Sigmoid colon (tissue), 7 donors: ENCODE data around the gene PSD. TPM values are rescaled to one million over a fixed set of nuclear protein-coding genes. Genes with fewer than 3 reads are reported as not detected.
A peak's percentile ranks its signal among the peaks of the same experiment; 100 is the strongest.

ENCODE experiments used
- DNase-seq: peaks from one replicate; pipeline ENCODE4 v3.0.0-alpha.2; 2019
- H3K27ac ChIP-seq, 4 donors: fragments of 200-600 bp; sonication (generic); one replicate each; pipeline ENCODE4 v1.5.1; 2016 to 2019; ENCODE audit warnings: mild to moderate bottlenecking in 1 of 4
- H3K27me3 ChIP-seq, 3 donors: fragments of 200-600 bp; sonication (generic); one replicate each; pipeline ENCODE4 v1.5.1; 2019; ENCODE audit warnings: mild to moderate bottlenecking in 1 of 3
- H3K36me3 ChIP-seq, 4 donors: fragments of 200-600 bp; sonication (generic); one replicate each; pipeline ENCODE4 v1.5.1; 2016 to 2019
- H3K4me1 ChIP-seq, 4 donors: fragments of 200-600 bp; sonication (generic); one replicate each; pipeline ENCODE4 v1.5.1; 2017 to 2019
- H3K4me3 ChIP-seq, 4 donors: fragments of 200-600 bp; sonication (generic); one replicate each; pipeline ENCODE4 v1.5.1; 2017 to 2019; ENCODE audit warnings: mild to moderate bottlenecking in 2 of 4, moderate library complexity in 1 of 4
- H3K9me3 ChIP-seq, 4 donors: fragments of 200-600 bp in 3 of 4; sonication (generic) in 3 of 4; one replicate each; pipeline versions ENCODE4 v1.5.1 to v1.6.1; 2013 to 2019
- EP300 ChIP-seq, 4 donors: sonication (generic); formaldehyde crosslinking; IDR thresholded peaks; one replicate each; pipeline ENCODE4 v1.6.1; 2017; ENCODE audit warnings: antibody characterized with exemption in 4 of 4
- POLR2A ChIP-seq, 2 donors: fragments of 450-650 bp; IDR thresholded peaks; one replicate each; pipeline ENCODE4 v1.6.1; 2016; ENCODE audit warnings: antibody characterized with exemption in 2 of 2, mild to moderate bottlenecking in 2 of 2, moderate library complexity in 2 of 2
- POLR2AphosphoS5 ChIP-seq, 4 donors: sonication (generic); formaldehyde crosslinking; IDR thresholded peaks; one replicate each; pipeline ENCODE4 v1.6.1; 2017; ENCODE audit warnings: antibody characterized with exemption in 4 of 4
- WGBS, 2 donors: extraction: QIAGEN DNeasy Blood & Tissue Kit; methylation state at CpG; one replicate each; pipeline ENCODE4 v1.1.7; 2013; 5-methylcytosine and 5-hydroxymethylcytosine counted together
- intact Hi-C: fragments of 100-400 bp; cut with DNase I; formaldehyde crosslinking; loops from one replicate; pipeline ENCODE4 v1.15.1; 2023
- polyA plus RNA-seq, 3 donors: library from polyadenylated mRNA; stranded (reverse); fragments of 200-250 nt; gene quantifications; one replicate each; pipeline ENCODE4 v1.2.3, GENCODE V29; 2013
- total RNA-seq, 4 donors: library from RNA; depleted of rRNA; stranded (reverse); fragments of >200 nt; gene quantifications; one replicate each; pipeline ENCODE4 v1.1.0, GENCODE V29; 2016
- TF ChIP-seq, protein P1 (sequence below), 4 experiments: fragments of 450-650 bp in 3 of 4; fragments of 200-600 bp in 1 of 4; IDR thresholded peaks; one replicate each; pipeline ENCODE4 v1.5.1; 2016 to 2019; ENCODE audit warnings: antibody characterized with exemption in 4 of 4, mild to moderate bottlenecking in 3 of 4, moderate library complexity in 2 of 4
- donor health status: healthy with polysubstance abuse.
- donor health status: Bipolar disorder and iron deficiency.
- donor health status: healthy.

PSD gene
- total and polyA plus RNA-seq, 7 donors: 0.69 to 449 (median 343) TPM

DNA sequence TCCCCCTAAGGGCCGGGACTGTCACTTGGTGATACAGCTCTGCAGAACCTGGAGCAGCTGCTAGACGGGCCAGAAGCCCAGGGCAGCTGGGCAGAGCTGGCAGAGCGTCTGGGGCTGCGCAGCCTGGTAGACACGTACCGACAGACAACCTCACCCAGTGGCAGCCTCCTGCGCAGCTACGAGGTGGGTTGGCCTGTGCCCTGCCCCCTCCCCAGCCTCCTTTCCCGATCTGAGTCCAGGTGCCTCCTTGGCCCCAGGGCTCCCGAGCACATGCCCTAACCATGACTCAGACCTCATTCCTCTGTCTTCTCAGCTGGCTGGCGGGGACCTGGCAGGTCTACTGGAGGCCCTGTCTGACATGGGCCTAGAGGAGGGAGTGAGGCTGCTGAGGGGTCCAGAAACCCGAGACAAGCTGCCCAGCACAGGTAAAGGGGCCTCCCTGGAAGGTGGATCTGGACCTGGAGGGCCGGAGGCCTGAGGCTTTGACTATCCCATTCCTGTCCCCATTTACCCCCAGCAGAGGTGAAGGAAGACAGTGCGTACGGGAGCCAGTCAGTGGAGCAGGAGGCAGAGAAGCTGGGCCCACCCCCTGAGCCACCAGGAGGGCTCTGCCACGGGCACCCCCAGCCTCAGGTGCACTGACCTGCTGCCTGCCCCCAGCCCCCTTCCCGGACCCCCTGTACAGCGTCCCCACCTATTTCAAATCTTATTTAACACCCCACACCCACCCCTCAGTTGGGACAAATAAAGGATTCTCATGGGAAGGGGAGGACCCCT is 16.7 kb downstream of the PSD start:
- Histone ChIP-seq H3K9me3 (no peaks in the 10 kb centered on the region), H3K27ac (peak overlapping the region; percentile 95 to 99 (median 98)), H3K4me3 (no peak overlapping the region), H3K36me3 (peaks cover 34 to 64% (median 45%) of the 10 kb centered on the region in 4 donors), H3K27me3 (no peaks in the 10 kb centered on the region), H3K4me1 (peaks cover 0 to 98% (median 88%) of the 10 kb centered on the region in 4 donors)
- 89 to 91% methylated on average over 18 of the region's 18 CpGs for WGBS, 2 donors
- intact Hi-C loops: no loop called here
- DNase-seq: peak; percentile 89
- TF ChIP-seq POLR2AphosphoS5 (IDR thresholded peaks at IDR 0.05) (peak; percentile 52 to 71 (median 60)), POLR2A (IDR thresholded peaks at IDR 0.05) (no peak), EP300 (IDR thresholded peaks at IDR 0.05) (peak in 2 of 4 donors; percentile 41 to 79)
- TF ChIP-seq, protein P1, sequence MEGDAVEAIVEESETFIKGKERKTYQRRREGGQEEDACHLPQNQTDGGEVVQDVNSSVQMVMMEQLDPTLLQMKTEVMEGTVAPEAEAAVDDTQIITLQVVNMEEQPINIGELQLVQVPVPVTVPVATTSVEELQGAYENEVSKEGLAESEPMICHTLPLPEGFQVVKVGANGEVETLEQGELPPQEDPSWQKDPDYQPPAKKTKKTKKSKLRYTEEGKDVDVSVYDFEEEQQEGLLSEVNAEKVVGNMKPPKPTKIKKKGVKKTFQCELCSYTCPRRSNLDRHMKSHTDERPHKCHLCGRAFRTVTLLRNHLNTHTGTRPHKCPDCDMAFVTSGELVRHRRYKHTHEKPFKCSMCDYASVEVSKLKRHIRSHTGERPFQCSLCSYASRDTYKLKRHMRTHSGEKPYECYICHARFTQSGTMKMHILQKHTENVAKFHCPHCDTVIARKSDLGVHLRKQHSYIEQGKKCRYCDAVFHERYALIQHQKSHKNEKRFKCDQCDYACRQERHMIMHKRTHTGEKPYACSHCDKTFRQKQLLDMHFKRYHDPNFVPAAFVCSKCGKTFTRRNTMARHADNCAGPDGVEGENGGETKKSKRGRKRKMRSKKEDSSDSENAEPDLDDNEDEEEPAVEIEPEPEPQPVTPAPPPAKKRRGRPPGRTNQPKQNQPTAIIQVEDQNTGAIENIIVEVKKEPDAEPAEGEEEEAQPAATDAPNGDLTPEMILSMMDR (IDR thresholded peaks at IDR 0.05): no peak

DNA sequence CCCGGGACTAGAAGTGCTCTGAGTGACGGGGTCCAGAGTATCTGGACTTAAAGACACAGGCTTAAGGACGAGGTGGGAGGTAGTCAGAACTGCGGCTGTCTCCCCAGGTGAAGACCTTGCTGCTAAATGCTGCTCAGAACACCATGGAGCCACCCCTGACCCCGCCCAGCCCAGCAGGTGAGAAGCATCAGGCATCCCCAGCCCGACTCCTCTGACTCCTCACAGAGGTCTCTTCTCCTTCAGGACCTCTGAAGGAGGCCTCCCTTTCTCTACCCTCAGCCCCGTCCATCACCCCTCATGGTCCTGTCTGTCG is 17.3 kb downstream of the PSD start:
- intact Hi-C loops: no loop called here
- DNase-seq: peak; percentile 71
- H3K27ac ChIP-seq: peak overlapping the region; percentile 95 to 99 (median 98)
- peaks cover 0 to 98% (median 92%) of the 10 kb centered on the region in 4 donors for H3K4me1 ChIP-seq
- TF ChIP-seq, protein P1 (IDR thresholded peaks at IDR 0.05): no peak
- TF ChIP-seq EP300 (IDR thresholded peaks at IDR 0.05) (no peak), POLR2A (IDR thresholded peaks at IDR 0.05) (no peak), POLR2AphosphoS5 (IDR thresholded peaks at IDR 0.05) (no peak)
- H3K4me3 ChIP-seq: no peak overlapping the region
- no peaks in the 10 kb centered on the region for H3K27me3 ChIP-seq
- WGBS, 2 donors: 91 to 92% methylated on average over 8 of the region's 8 CpGs
- peaks cover 34 to 64% (median 45%) of the 10 kb centered on the region in 4 donors for H3K36me3 ChIP-seq
- no peaks in the 10 kb centered on the region for H3K9me3 ChIP-seq

DNA sequence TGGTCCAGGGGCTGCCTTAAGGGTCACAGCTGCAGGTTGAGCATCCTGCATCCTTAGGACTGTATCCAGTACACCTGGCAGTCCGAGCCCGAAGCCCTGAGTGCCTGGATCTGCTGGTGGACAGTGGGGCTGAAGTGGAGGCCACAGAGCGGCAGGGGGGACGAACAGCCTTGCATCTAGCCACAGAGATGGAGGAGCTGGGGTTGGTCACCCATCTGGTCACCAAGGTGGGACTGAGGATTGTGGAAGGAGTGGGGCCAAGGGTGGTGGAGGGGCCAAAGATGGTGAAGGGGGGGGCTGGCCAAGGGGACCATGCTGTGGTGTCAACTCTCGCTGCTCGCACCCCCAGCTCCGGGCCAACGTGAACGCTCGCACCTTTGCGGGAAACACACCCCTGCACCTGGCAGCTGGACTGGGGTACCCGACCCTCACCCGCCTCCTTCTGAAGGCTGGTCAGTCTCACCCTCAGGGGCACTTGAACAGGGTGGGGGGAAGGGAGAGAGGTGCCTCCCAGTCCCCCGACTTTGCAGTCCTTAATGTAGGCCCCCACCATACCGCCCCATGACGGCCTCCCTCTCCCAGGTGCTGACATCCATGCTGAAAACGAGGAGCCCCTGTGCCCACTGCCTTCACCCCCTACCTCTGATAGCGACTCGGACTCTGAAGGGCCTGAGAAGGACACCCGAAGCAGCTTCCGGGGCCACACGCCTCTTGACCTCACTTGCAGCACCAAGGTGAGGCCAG is 17.8 kb downstream of the PSD start:
- DNase-seq: peak; percentile 64
- Histone ChIP-seq H3K9me3 (no peaks in the 10 kb centered on the region), H3K27me3 (no peaks in the 10 kb centered on the region), H3K4me3 (no peak overlapping the region), H3K36me3 (peaks cover 34 to 64% (median 45%) of the 10 kb centered on the region in 4 donors), H3K4me1 (peaks cover 0 to 98% (median 92%) of the 10 kb centered on the region in 4 donors), H3K27ac (peak overlapping the region; percentile 95 to 99 (median 98))
- intact Hi-C loops: no loop called here
- TF ChIP-seq, protein P1 (IDR thresholded peaks at IDR 0.05): no peak
- TF ChIP-seq POLR2AphosphoS5 (IDR thresholded peaks at IDR 0.05): peak in 1 of 4 donors; percentile 17
- WGBS, 2 donors: 93 to 95% methylated on average over 22 of the region's 22 CpGs

DNA sequence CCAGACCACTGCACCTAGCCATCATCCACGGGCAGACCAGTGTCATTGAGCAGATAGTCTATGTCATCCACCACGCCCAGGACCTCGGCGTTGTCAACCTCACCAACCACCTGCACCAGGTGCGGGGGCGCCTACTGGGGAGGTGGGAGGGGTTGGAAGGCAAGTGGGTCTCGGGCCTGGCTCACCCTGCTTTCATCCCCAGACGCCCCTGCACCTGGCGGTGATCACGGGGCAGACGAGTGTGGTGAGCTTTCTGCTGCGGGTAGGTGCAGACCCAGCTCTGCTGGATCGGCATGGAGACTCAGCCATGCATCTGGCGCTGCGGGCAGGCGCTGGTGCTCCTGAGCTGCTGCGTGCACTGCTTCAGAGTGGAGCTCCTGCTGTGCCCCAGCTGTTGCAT is 18.5 kb downstream of the PSD start:
- Histone ChIP-seq H3K27me3 (no peaks in the 10 kb centered on the region), H3K4me1 (peaks cover 0 to 91% (median 85%) of the 10 kb centered on the region in 4 donors), H3K27ac (peak overlapping the region; percentile 95 to 99 (median 98)), H3K36me3 (peaks cover 34 to 64% (median 45%) of the 10 kb centered on the region in 4 donors), H3K9me3 (no peaks in the 10 kb centered on the region), H3K4me3 (peak overlapping the region in 2 of 4 donors; percentile 56 to 59)
- intact Hi-C loops: no loop called here
- DNase-seq: no peak
- WGBS, 2 donors: 82 to 85% methylated on average over 17 of the region's 17 CpGs
- TF ChIP-seq POLR2A (IDR thresholded peaks at IDR 0.05) (no peak), POLR2AphosphoS5 (IDR thresholded peaks at IDR 0.05) (peak in 1 of 4 donors; percentile 2)
